ENCODE data around the gene GPRC5A.

Gene GPRC5A

DNA sequence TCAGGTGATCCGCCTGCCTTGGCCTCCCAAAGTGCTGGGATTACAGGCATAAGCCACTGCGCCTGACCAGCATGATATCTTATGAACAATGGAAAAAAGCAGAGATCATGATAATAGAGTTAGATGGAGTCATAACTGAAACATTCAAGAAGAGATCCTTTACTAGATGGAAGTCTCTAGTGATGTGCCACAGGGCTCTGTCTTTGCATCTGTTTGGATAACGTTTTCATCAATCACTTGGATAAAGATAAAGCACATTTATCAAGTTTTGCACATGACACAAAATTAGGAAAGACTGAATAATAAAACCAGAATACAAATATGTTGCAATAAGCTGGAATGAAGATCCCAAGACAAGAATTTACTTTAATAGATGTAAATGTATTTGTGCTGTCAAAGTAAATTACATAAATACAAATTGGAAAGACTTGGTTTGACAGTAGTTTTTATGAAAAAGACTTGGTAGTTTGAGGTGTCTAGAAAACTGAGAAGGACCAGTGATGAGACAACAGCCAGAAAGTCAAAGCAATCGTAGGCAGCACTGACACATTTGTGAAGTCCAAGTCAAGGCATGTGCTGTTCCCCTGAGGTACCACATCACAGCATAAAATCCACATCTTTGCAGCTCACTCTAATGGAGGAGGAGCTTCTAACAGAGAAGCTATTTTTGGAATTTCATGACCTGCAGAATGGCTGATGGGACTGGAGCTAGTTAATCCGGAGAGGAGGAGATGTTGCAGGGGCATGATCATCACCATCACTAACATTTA lies 28.5 kb downstream of the GPRC5A start:
- H3K36me3 ChIP-seq (replicated peaks; ENCODE audit: low read depth, low read length) = no peaks in the 10 kb centered on the region
- H3K9ac ChIP-seq (ENCODE audit: low read length) = no peak overlapping the region
- peaks cover 3% of the 10 kb centered on the region; the same call in 1 of the 2 replicates for H3K4me1 ChIP-seq (ENCODE audit: low read length)
- H3K4me3 ChIP-seq (ENCODE audit: low read length) = no peak overlapping the region
- H3K27me3 ChIP-seq (ENCODE audit: low read depth, low read length) = peaks cover 31% of the 10 kb centered on the region
- no peak for TF ChIP-seq CTCF (IDR thresholded peaks at IDR 0.05; ENCODE audit: low read depth, low read length)
- no peak for TF ChIP-seq EZH2phosphoT487 (IDR thresholded peaks at IDR 0.05; ENCODE audit: low read depth)
- no peaks in the 10 kb centered on the region for H3K79me2 ChIP-seq (ENCODE audit: low read length)
- no peaks in the 10 kb centered on the region for H3K9me3 ChIP-seq (ENCODE audit: insufficient read depth, low read length)
- H3K4me2 ChIP-seq (ENCODE audit: low read length) = no peak overlapping the region
- no peaks in the 10 kb centered on the region for H4K20me1 ChIP-seq (ENCODE audit: insufficient read depth, low read length)
- H2AFZ ChIP-seq (ENCODE audit: low read depth, low read length) = no peak overlapping the region
- H3K27ac ChIP-seq (ENCODE audit: low read length) = no peak overlapping the region

GRCh38 chr12:12922191-12922616 lies 30.8 kb downstream of the GPRC5A start:
- Histone ChIP-seq H3K79me2 (ENCODE audit: low read length) (no peaks in the 10 kb centered on the region), H2AFZ (ENCODE audit: low read depth, low read length) (no peak overlapping the region), H3K27me3 (ENCODE audit: low read depth, low read length) (peaks cover 36% of the 10 kb centered on the region), H3K27ac (ENCODE audit: low read length) (no peak overlapping the region), H3K4me1 (ENCODE audit: low read length) (no peaks in the 10 kb centered on the region), H4K20me1 (ENCODE audit: insufficient read depth, low read length) (no peaks in the 10 kb centered on the region), H3K9me3 (ENCODE audit: insufficient read depth, low read length) (no peaks in the 10 kb centered on the region), H3K4me3 (ENCODE audit: low read length) (no peak overlapping the region), H3K4me2 (ENCODE audit: low read length) (no peak overlapping the region), H3K9ac (ENCODE audit: low read length) (no peak overlapping the region), H3K36me3 (replicated peaks; ENCODE audit: low read depth, low read length) (no peaks in the 10 kb centered on the region)
- TF ChIP-seq EZH2phosphoT487 (IDR thresholded peaks at IDR 0.05; ENCODE audit: low read depth) = no peak

DNA sequence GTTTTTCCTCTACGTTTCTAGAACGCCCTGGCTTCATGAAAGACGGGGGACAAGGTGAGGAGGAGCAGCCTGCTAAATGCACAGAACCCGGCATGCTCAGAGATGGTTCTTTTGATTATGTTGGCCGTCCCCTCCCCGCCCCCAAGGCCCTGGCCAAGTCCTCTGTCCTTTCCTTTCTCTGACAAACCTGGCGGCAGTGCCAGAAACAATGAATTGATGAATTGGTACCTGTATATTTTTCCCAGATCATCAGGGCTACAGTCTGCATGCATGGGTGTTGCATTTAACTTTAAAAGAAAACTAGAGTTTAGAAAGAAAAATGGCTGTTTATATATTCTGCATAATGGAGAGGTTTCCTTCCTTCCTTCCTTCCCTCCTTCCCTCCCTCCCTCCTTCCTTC lies 31.6 kb downstream of the GPRC5A start:
- Histone ChIP-seq H3K9ac (ENCODE audit: low read length) (no peak overlapping the region), H3K27ac (ENCODE audit: low read length) (no peak overlapping the region), H3K9me3 (ENCODE audit: insufficient read depth, low read length) (no peaks in the 10 kb centered on the region), H3K4me2 (ENCODE audit: low read length) (no peak overlapping the region), H3K4me1 (ENCODE audit: low read length) (no peaks in the 10 kb centered on the region), H3K27me3 (ENCODE audit: low read depth, low read length) (peaks cover 31% of the 10 kb centered on the region), H3K4me3 (ENCODE audit: low read length) (no peak overlapping the region), H3K79me2 (ENCODE audit: low read length) (no peaks in the 10 kb centered on the region), H3K36me3 (replicated peaks; ENCODE audit: low read depth, low read length) (no peaks in the 10 kb centered on the region), H2AFZ (ENCODE audit: low read depth, low read length) (no peak overlapping the region), H4K20me1 (ENCODE audit: insufficient read depth, low read length) (no peaks in the 10 kb centered on the region)
- no peak for TF ChIP-seq CTCF (IDR thresholded peaks at IDR 0.05; ENCODE audit: low read depth, low read length)
- no peak for TF ChIP-seq EZH2phosphoT487 (IDR thresholded peaks at IDR 0.05; ENCODE audit: low read depth)

- no peak overlapping the region for H2AFZ ChIP-seq (ENCODE audit: low read depth, low read length)
- H3K9ac ChIP-seq (ENCODE audit: low read length) = no peak overlapping the region
- no peak overlapping the region for H3K4me3 ChIP-seq (ENCODE audit: low read length)
- no peak overlapping the region for H3K4me2 ChIP-seq (ENCODE audit: low read length)
- H3K9me3 ChIP-seq (ENCODE audit: insufficient read depth, low read length) = no peaks in the 10 kb centered on the region
- TF ChIP-seq EZH2phosphoT487 (IDR thresholded peaks at IDR 0.05; ENCODE audit: low read depth) = no peak
- no peak for TF ChIP-seq CTCF (IDR thresholded peaks at IDR 0.05; ENCODE audit: low read depth, low read length)
- H3K79me2 ChIP-seq (ENCODE audit: low read length) = no peaks in the 10 kb centered on the region
- H4K20me1 ChIP-seq (ENCODE audit: insufficient read depth, low read length) = no peaks in the 10 kb centered on the region
- H3K27me3 ChIP-seq (ENCODE audit: low read depth, low read length) = peaks cover 26% of the 10 kb centered on the region
- no peaks in the 10 kb centered on the region for H3K4me1 ChIP-seq (ENCODE audit: low read length)
- H3K36me3 ChIP-seq (replicated peaks; ENCODE audit: low read depth, low read length) = no peaks in the 10 kb centered on the region
- no peak overlapping the region for H3K27ac ChIP-seq (ENCODE audit: low read length)
Measured at GRCh38 chr12:12924169-12924568, 32.8 kb downstream of the GPRC5A start.
